GM12878 (cell line): ENCODE results near the gene CNTNAP2. TPM values are rescaled to one million over a fixed set of nuclear protein-coding genes. Genes with fewer than 3 reads are reported as not detected.

ENCODE experiments used
- ATAC-seq: fragments of 200-7000 bp; cut with Tn5 transposase; 3 replicates; pipeline ENCODE4 v1.9.1; 2020; ENCODE audit warnings: mild to moderate bottlenecking, moderate library complexity
- BruUV-seq: library from RNA; stranded (reverse); fragments of 400-500 nt; replicated peaks from 2 replicates; lab custom pipeline; 2021; lab: Mats Ljungman, UMichigan
- CTCF ChIA-PET: fragments of 300-600 bp; sonication (Branson Sonifier 250); formaldehyde crosslinking; extraction: SDS; loops from one replicate; lab custom pipeline; 2021; ENCODE audit warnings: inconsistent platforms; lab: Yijun Ruan, JAX
- POLR2A ChIA-PET: fragments of 350-600 bp; formaldehyde crosslinking; extraction: SDS; loops from one replicate; lab custom pipeline; 2021; ENCODE audit warnings: inconsistent platforms; lab: Charles Lee
- RAD21 ChIA-PET: fragments of 300-600 bp; sonication (Branson Sonifier 250); formaldehyde crosslinking; loops from one replicate; lab custom pipeline; 2023; ENCODE audit warnings: antibody characterized with exemption; ENCODE audit not compliant: unreplicated experiment; lab: Charles Lee
- SMC1A ChIA-PET: fragments of 300-600 bp; sonication (Branson Sonifier 250); formaldehyde crosslinking; loops from one replicate; lab custom pipeline; 2023; ENCODE audit not compliant: unreplicated experiment, uncharacterized antibody; lab: Charles Lee
- DNase-seq: peaks from one replicate; pipeline ENCODE4 v3.0.0-alpha.2; 2011; ENCODE audit warnings: low read depth, low spot score
- FAIRE-seq: peaks from 3 replicates; lab custom pipeline; 2011; peaks lifted over from hg19 to GRCh38; lab: Jason Lieb, UNC
- H2AFZ ChIP-seq: 2 replicates; pipeline ENCODE4 v1.6.0; 2011; ENCODE audit warnings: low read depth, low read length, control low read depth; ENCODE audit not compliant: control insufficient read depth
- H3K27ac ChIP-seq: 2 replicates; pipeline ENCODE4 v1.5.1; 2011; ENCODE audit warnings: control low read depth; ENCODE audit not compliant: control insufficient read depth, insufficient read depth
- H3K27me3 ChIP-seq, 2 experiments: replicated peaks in 1 of 2; 2 replicates each; pipeline versions ENCODE4 v1.6.0 to v1.6.1; 2011; ENCODE audit warnings: low read length in 1 of 2; ENCODE audit not compliant: control insufficient read depth in 2 of 2, insufficient read depth in 2 of 2
- H3K36me3 ChIP-seq, 2 experiments: 2 replicates each; pipeline ENCODE4 v1.5.1; 2011; ENCODE audit warnings: low read length in 1 of 2; ENCODE audit not compliant: control insufficient read depth in 2 of 2, insufficient read depth in 2 of 2
- H3K4me1 ChIP-seq: 2 replicates; pipeline ENCODE4 v1.6.1; 2011; ENCODE audit warnings: mild to moderate bottlenecking, low read length, moderate library complexity, mixed read lengths; ENCODE audit not compliant: control insufficient read depth, insufficient read depth
- H3K4me2 ChIP-seq: 2 replicates; pipeline ENCODE4 v1.6.0; 2011; ENCODE audit warnings: control low read depth; ENCODE audit not compliant: control insufficient read depth, insufficient read depth
- H3K4me3 ChIP-seq: fragments of 200-600 bp; sonication (generic); 2 replicates; pipeline ENCODE4 v1.5.1; 2016
- H3K79me2 ChIP-seq: 2 replicates; pipeline ENCODE4 v1.6.0; 2011; ENCODE audit warnings: low read length; ENCODE audit not compliant: control insufficient read depth, insufficient read depth
- H3K9ac ChIP-seq: 2 replicates; pipeline ENCODE4 v1.8.0; 2011; ENCODE audit warnings: low read length, control low read depth, mixed read lengths; ENCODE audit not compliant: control insufficient read depth, insufficient read depth
- H3K9me3 ChIP-seq: replicated peaks from 3 replicates; pipeline ENCODE4 v1.5.1; 2011; ENCODE audit warnings: mild to moderate bottlenecking, low read length; ENCODE audit not compliant: control insufficient read depth, insufficient read depth
- H4K20me1 ChIP-seq: 2 replicates; pipeline ENCODE4 v1.6.0; 2011; ENCODE audit not compliant: control insufficient read depth, insufficient read depth
- CBX3 ChIP-seq: fragments of 200-600 bp; sonication (generic); IDR thresholded peaks from 2 replicates; pipeline ENCODE4 v1.6.1; 2016; ENCODE audit warnings: low read depth, borderline replicate concordance
- CBX5 ChIP-seq: sonication (generic); IDR thresholded peaks from 2 replicates; pipeline ENCODE4 v1.6.1; 2016; ENCODE audit warnings: low read depth, moderate library complexity, mild to moderate bottlenecking, inconsistent platforms
- CREB1 ChIP-seq: IDR thresholded peaks from 2 replicates; pipeline ENCODE4 v1.6.1; 2012; ENCODE audit warnings: low read depth, mild to moderate bottlenecking, inconsistent platforms
- E2F8 ChIP-seq: fragments of 450-650 bp; IDR thresholded peaks from 2 replicates; pipeline ENCODE4 v1.6.1; 2018; ENCODE audit warnings: mild to moderate bottlenecking, low read depth, moderate library complexity; ENCODE audit not compliant: partially characterized antibody
- EED ChIP-seq: sonication (generic); IDR thresholded peaks from 2 replicates; pipeline ENCODE4 v1.6.1; 2016; ENCODE audit warnings: antibody characterized with exemption, low read depth
- GABPA ChIP-seq: IDR thresholded peaks from 2 replicates; pipeline ENCODE4 v1.6.1; 2014; ENCODE audit warnings: antibody characterized with exemption, low read depth, mild to moderate bottlenecking, inconsistent platforms
- IRF3 ChIP-seq: fragments of 450-650 bp; IDR thresholded peaks from 2 replicates; pipeline ENCODE4 v1.6.1; 2014; ENCODE audit warnings: mild to moderate bottlenecking
- KLF5 ChIP-seq: fragments of 450-650 bp; IDR thresholded peaks from 2 replicates; pipeline ENCODE4 v1.6.1; 2014; ENCODE audit warnings: mild to moderate bottlenecking; ENCODE audit not compliant: partially characterized antibody
- MYC ChIP-seq: IDR thresholded peaks from 2 replicates; pipeline ENCODE4 v1.6.1; 2011; ENCODE audit warnings: mild to moderate bottlenecking, low read length, moderate library complexity, inconsistent platforms; ENCODE audit not compliant: insufficient read depth, insufficient replicate concordance, insufficient read length, severe bottlenecking
- PAX5 ChIP-seq: IDR thresholded peaks from 2 replicates; pipeline ENCODE4 v1.6.1; 2011; ENCODE audit warnings: low read depth, low read length, borderline replicate concordance
- POLR2AphosphoS5 ChIP-seq: IDR thresholded peaks from 2 replicates; pipeline ENCODE4 v1.6.1; 2011; ENCODE audit warnings: mild to moderate bottlenecking, low read length, inconsistent platforms
- RCOR1 ChIP-seq: conservative IDR thresholded peaks from 2 replicates; pipeline ENCODE4 v1.6.1; 2012; ENCODE audit warnings: low read depth, low read length, improper control_type of control experiment
- SMAD1 ChIP-seq: fragments of 450-650 bp; IDR thresholded peaks from 2 replicates; pipeline ENCODE4 v1.6.1; 2018; ENCODE audit warnings: mild to moderate bottlenecking, low read depth; ENCODE audit not compliant: partially characterized antibody
- SMAD5 ChIP-seq: IDR thresholded peaks from 2 replicates; pipeline ENCODE4 v1.6.1; 2016; ENCODE audit warnings: antibody characterized with exemption, low read depth
- SMARCA5 ChIP-seq: fragments of 450-650 bp; IDR thresholded peaks from 2 replicates; pipeline ENCODE4 v1.6.1; 2017; ENCODE audit warnings: mild to moderate bottlenecking
- SRF ChIP-seq, 2 experiments: IDR thresholded peaks; 2 replicates each; pipeline ENCODE4 v1.6.1; 2011; ENCODE audit warnings: low read depth in 2 of 2, low read length in 2 of 2, mild to moderate bottlenecking in 1 of 2, moderate library complexity in 1 of 2
- TCF7 ChIP-seq: IDR thresholded peaks from 2 replicates; pipeline ENCODE4 v1.6.1; 2014; ENCODE audit warnings: antibody characterized with exemption, borderline replicate concordance
- ZNF207 ChIP-seq: fragments of 450-650 bp; IDR thresholded peaks from 2 replicates; pipeline ENCODE4 v1.6.1; 2014; ENCODE audit warnings: antibody characterized with exemption, mild to moderate bottlenecking, borderline replicate concordance
- ZSCAN29 ChIP-seq: fragments of 450-650 bp; IDR thresholded peaks from 2 replicates; pipeline ENCODE4 v1.6.1; 2017; ENCODE audit warnings: mild to moderate bottlenecking, moderate library complexity
- in situ Hi-C: fragments of 300-500 bp; cut with MboI; formaldehyde crosslinking; loops from 9 replicates; pipeline ENCODE4 v1.14.3; 2018; ENCODE audit warnings: mixed read lengths
- intact Hi-C: fragments of 100-400 bp; cut with micrococcal nuclease; formaldehyde crosslinking; loops from one replicate; pipeline ENCODE4 v1.14.2; 2022; ENCODE audit not compliant: unreplicated experiment
- polyA plus RNA-seq, 11 experiments: library from polyadenylated mRNA; depleted of rRNA in 4 of 11; unstranded in 6 of 11; stranded (reverse) in 5 of 11; fragments of >200 nt; fragmentation: Nextera tagmentation in 4 of 11; fragmentation: Illumina TruSeq in 1 of 11; extraction: Ambion mirVana in 4 of 11; extraction: Trizol in 1 of 11; gene quantifications; 1 replicate in 1 of 11; 2 replicates in 10 of 11; pipeline versions ENCODE4 v1.2.1 to v1.2.3, GENCODE V29; 2011 to 2016; ENCODE audit warnings: inconsistent platforms in 2 of 11, missing spikeins in 2 of 11, low read depth in 1 of 11
- total RNA-seq, 4 experiments: library from RNA; depleted of rRNA in 3 of 4; stranded (reverse); fragments of >200 nt in 3 of 4; fragmentation: Illumina TruSeq in 1 of 4; extraction: Trizol in 1 of 4; gene quantifications; 2 replicates each; pipeline versions ENCODE4 v1.2.1 to v1.2.3, GENCODE V29; 2013 to 2021

CNTNAP2 gene
- total and polyA plus RNA-seq, 10 of the 15 experiments (the other 5 are each of a cell fraction or from before 2014, with no cell fraction given) = 0.03 to 0.08 (median 0.03) TPM; not detected in 7

- TF ChIP-seq ZNF207 = no peak
- TF ChIP-seq SMARCA5 = no peak
- no peak for TF ChIP-seq POLR2AphosphoS5
- TF ChIP-seq KLF5 = no peak
- TF ChIP-seq MYC = no peak
- no peak for TF ChIP-seq SRF (IDR thresholded peaks at IDR 0.05; ENCODE audit: low read depth in 2 of 2, low read length in 2 of 2)
- TF ChIP-seq CREB1 = no peak
- no peak for TF ChIP-seq SMAD1
- TF ChIP-seq GABPA = no peak
- TF ChIP-seq, all 136 proteins: peak for 0
Measured at GRCh38 chr7:147171013-147171391, 1054.4 kb downstream of the CNTNAP2 start (continued).

GRCh38 chr7:147173883-147174282 lies 1057.3 kb downstream of the CNTNAP2 start:
- Histone ChIP-seq H3K4me3 (no peak overlapping the region), H3K4me2 (no peak overlapping the region), H3K27ac (no peak overlapping the region), H3K27me3 (no peaks in the 10 kb centered on the region), H3K79me2 (no peaks in the 10 kb centered on the region), H3K36me3 (no peaks in the 10 kb centered on the region), H3K9me3 (no peaks in the 10 kb centered on the region), H2AFZ (no peak overlapping the region), H4K20me1 (no peaks in the 10 kb centered on the region), H3K9ac (no peak overlapping the region), H3K4me1 (no peaks in the 10 kb centered on the region)
- POLR2A ChIA-PET = no interaction called here
- CTCF ChIA-PET = no interaction called here
- in situ Hi-C loops (no loop called here), intact Hi-C loops (no loop called here)
- FAIRE-seq (no peak), DNase-seq (no peak), ATAC-seq (no peak)
- RAD21 ChIA-PET = no interaction called here
- no TSS peak for BruUV-seq
- SMC1A ChIA-PET = no interaction called here
- no peak for TF ChIP-seq MYC
- no peak for TF ChIP-seq PAX5
- TF ChIP-seq ZSCAN29 = no peak
- TF ChIP-seq RCOR1 = no peak
- TF ChIP-seq CBX5 = no peak
- no peak for TF ChIP-seq EED
- no peak for TF ChIP-seq TCF7
- no peak for TF ChIP-seq IRF3
- no peak for TF ChIP-seq E2F8
- no peak for TF ChIP-seq SMAD5
- TF ChIP-seq CBX3 = no peak
